Activated naive CD8-positive, alpha-beta T cell treated with anti-CD3 and anti-CD28 coated beads for 36 hours (primary cell): ENCODE data around the gene MAGI1. TPM values are rescaled to one million over a fixed set of nuclear protein-coding genes. Genes with fewer than 3 reads are reported as not detected.

Experiments used
- DNase-seq: peaks from one replicate; pipeline ENCODE4 v3.0.0; 2021
- H3K27ac Mint-ChIP-seq: one replicate; pipeline ENCODE4 v1.8.0; 2022; ENCODE audit warnings: mild to moderate bottlenecking, moderate library complexity, mixed read lengths
- H3K27me3 Mint-ChIP-seq: one replicate; pipeline ENCODE4 v1.8.0; 2022; ENCODE audit warnings: mild to moderate bottlenecking, mixed read lengths
- H3K36me3 Mint-ChIP-seq: one replicate; pipeline ENCODE4 v1.8.0; 2021; ENCODE audit warnings: mild to moderate bottlenecking, mixed read lengths
- H3K4me1 Mint-ChIP-seq: one replicate; pipeline ENCODE4 v1.8.0; 2021; ENCODE audit warnings: mixed read lengths
- H3K4me3 Mint-ChIP-seq: one replicate; pipeline ENCODE4 v1.8.0; 2022; ENCODE audit warnings: mild to moderate bottlenecking, moderate library complexity, mixed read lengths
- H3K9me3 Mint-ChIP-seq: one replicate; pipeline ENCODE4 v1.8.0; 2022; ENCODE audit warnings: mixed read lengths
- total RNA-seq, 2 experiments: library from RNA; stranded (reverse); gene quantifications; one replicate each; pipeline ENCODE4 v1.2.3, GENCODE V29; 2021

MAGI1 gene
- total RNA-seq, 2 experiments from 2014 or later: 0.12 to 0.16 TPM

- Mint-ChIP-seq H3K36me3 (no peaks in the 10 kb centered on the region), H3K4me1 (no peaks in the 10 kb centered on the region), H3K27ac (no peak overlapping the region), H3K27me3 (no peaks in the 10 kb centered on the region), H3K9me3 (peaks cover 2% of the 10 kb centered on the region), H3K4me3 (no peak overlapping the region)
- DNase-seq: no peak
Measured at GRCh38 chr3:65833761-65834505, 204.8 kb downstream of the MAGI1 start.

DNA sequence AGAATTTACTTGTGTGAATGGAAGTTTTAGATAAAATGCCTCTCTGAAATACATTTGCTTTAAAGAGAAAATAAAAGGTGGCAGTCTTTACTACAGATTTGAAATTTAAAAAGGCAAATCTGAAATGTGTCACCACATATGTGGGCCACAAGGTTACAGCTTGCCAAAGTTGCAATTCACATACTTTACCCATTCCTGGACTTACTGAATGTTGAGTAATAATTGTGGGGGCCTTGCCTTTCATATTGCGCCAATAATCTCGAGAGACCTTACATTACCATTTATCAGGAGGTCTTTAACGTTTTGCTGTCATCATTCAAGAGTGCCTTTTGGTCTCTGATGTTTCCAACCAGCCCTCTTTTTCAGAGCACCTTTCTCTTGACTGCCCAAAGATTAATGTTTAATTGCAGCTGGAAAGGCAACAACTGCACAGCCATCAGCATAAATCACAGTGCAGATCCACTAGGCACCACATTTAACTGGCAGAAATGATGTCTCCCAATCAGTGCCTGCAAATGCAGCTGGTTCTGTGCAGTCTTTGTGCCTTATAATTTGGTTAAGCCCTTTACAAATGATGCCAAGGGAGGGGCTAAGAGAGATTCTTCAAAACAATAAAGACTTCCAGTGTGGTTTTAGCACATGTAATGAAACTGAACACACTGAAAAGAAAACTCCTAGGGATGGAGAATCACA lies 206.8 kb downstream of the MAGI1 start:
- H3K27me3 Mint-ChIP-seq: no peaks in the 10 kb centered on the region
- H3K36me3 Mint-ChIP-seq: no peaks in the 10 kb centered on the region
- H3K9me3 Mint-ChIP-seq: peaks cover 2% of the 10 kb centered on the region
- H3K27ac Mint-ChIP-seq: no peak overlapping the region
- DNase-seq: no peak
- H3K4me3 Mint-ChIP-seq: no peak overlapping the region
- no peaks in the 10 kb centered on the region for H3K4me1 Mint-ChIP-seq

DNA sequence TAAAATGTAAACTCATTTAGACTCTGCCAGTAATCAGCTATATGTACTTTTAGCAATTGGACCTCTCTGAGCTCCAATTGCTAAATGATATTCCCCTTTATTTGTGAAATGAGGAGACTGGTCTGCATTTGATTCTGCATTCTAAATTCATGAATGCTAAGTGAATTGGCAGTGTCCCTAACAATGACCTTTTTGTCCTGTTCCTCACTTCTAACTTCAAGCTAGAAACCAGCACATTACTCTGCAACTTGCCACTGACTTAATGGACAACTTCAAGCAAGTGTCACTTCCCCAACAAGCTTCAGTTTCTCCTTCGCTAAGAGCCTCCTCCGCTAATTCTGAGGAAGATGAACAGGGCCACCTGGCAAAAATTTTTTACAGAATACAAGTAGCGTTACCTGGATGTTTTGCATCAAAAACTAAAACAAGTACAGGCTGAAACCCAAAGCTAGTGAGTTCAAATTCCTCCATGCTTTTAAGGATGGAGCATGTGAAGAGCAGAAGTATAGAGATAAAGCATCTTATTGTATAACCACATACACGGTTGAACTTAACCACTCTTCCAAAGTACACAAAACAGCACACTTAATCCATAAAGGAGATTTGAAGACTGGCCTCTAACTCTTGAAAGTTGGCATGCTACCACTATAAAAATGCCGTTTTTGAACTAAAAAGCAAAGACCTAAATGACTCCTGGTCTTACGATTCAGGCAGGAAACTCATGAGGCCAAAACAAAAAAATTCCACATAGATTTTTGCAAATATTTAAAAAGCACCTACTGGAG lies 207.6 kb downstream of the MAGI1 start:
- no peak overlapping the region for H3K4me3 Mint-ChIP-seq
- DNase-seq: no peak
- H3K36me3 Mint-ChIP-seq: no peaks in the 10 kb centered on the region
- peaks cover under 1% of the 10 kb centered on the region for H3K9me3 Mint-ChIP-seq
- no peaks in the 10 kb centered on the region for H3K27me3 Mint-ChIP-seq
- no peaks in the 10 kb centered on the region for H3K4me1 Mint-ChIP-seq
- H3K27ac Mint-ChIP-seq: no peak overlapping the region

GRCh38 chr3:65829228-65829627 lies 209.5 kb downstream of the MAGI1 start:
- H3K4me1 Mint-ChIP-seq: no peaks in the 10 kb centered on the region
- H3K4me3 Mint-ChIP-seq: no peak overlapping the region
- no peaks in the 10 kb centered on the region for H3K27me3 Mint-ChIP-seq
- H3K36me3 Mint-ChIP-seq: no peaks in the 10 kb centered on the region
- H3K27ac Mint-ChIP-seq: no peak overlapping the region
- no peaks in the 10 kb centered on the region for H3K9me3 Mint-ChIP-seq
- no peak for DNase-seq

DNA sequence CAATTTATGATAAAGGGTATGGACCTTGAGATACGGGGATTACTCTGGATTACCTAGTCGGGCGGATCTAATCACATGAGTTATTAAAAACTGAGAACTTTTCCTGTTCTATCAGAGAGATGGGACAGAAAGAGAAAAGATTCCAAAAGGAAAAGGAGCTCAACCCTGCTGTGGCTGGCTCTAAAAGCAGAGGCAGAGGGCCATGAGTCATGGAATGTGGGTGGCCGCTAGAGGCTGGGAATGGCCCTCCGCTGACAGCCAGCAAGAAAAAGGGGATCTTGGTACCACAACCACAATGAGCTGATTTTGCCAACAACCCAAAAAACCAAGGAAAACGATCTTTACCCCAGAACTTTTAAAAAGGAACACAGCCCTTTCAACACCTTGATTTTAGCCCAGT lies 210.0 kb downstream of the MAGI1 start:
- Mint-ChIP-seq H3K9me3 (no peaks in the 10 kb centered on the region), H3K36me3 (no peaks in the 10 kb centered on the region), H3K4me3 (no peak overlapping the region), H3K27me3 (no peaks in the 10 kb centered on the region), H3K27ac (no peak overlapping the region), H3K4me1 (no peaks in the 10 kb centered on the region)
- DNase-seq: no peak

GRCh38 chr3:65827076-65827475 lies 211.6 kb downstream of the MAGI1 start:
- no peaks in the 10 kb centered on the region for H3K27me3 Mint-ChIP-seq
- H3K27ac Mint-ChIP-seq: no peak overlapping the region
- no peaks in the 10 kb centered on the region for H3K9me3 Mint-ChIP-seq
- H3K4me1 Mint-ChIP-seq: no peaks in the 10 kb centered on the region
- DNase-seq: no peak
- no peaks in the 10 kb centered on the region for H3K36me3 Mint-ChIP-seq
- no peak overlapping the region for H3K4me3 Mint-ChIP-seq

- H3K27me3 Mint-ChIP-seq: no peaks in the 10 kb centered on the region
- H3K4me3 Mint-ChIP-seq: no peak overlapping the region
- DNase-seq: no peak
- no peaks in the 10 kb centered on the region for H3K4me1 Mint-ChIP-seq
- no peak overlapping the region for H3K27ac Mint-ChIP-seq
- H3K9me3 Mint-ChIP-seq: no peaks in the 10 kb centered on the region
- no peaks in the 10 kb centered on the region for H3K36me3 Mint-ChIP-seq
Measured at GRCh38 chr3:65824166-65824565, 214.6 kb downstream of the MAGI1 start.

DNA sequence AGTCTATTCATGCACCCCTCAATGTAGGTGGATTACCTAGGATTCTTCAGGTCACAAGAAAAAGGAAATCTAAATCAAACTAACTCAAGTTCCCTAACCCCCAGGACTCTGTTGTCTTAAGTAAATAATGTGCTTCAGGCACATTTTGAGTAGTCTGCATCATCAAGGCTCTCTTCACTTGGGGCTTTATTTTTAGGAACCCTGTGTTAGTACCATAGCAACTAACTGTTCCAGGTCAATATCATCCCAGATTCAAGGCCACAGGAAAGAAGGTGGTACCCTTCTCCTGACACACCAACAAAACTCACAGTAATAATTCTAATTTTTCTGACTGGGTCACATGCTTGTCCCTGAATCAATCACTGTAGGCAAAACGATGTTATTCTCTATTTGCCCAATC lies 218.1 kb downstream of the MAGI1 start:
- no peak for DNase-seq
- Mint-ChIP-seq H3K9me3 (no peaks in the 10 kb centered on the region), H3K27me3 (no peaks in the 10 kb centered on the region), H3K36me3 (no peaks in the 10 kb centered on the region), H3K4me3 (no peak overlapping the region), H3K27ac (no peak overlapping the region), H3K4me1 (no peaks in the 10 kb centered on the region)

DNA sequence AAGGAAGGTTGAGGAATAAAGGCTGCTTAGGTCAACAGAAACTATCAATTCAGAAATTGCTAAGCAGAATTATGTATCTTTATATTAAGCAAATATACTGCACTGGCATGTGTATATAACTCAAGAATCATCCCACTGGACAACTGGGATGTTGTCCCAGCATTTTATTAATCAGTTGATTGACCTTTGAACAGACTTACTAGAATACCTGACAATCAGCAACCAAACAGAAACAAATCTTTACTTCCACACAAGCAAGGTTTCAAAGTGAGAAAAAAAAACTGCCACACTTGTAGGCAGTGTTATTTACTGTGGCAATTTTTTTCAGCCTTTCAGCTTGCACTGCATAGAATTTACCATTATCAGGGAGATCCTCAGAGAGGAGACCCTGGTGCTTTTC lies 218.8 kb downstream of the MAGI1 start:
- no peaks in the 10 kb centered on the region for H3K27me3 Mint-ChIP-seq
- no peak overlapping the region for H3K27ac Mint-ChIP-seq
- H3K4me1 Mint-ChIP-seq: no peaks in the 10 kb centered on the region
- no peaks in the 10 kb centered on the region for H3K36me3 Mint-ChIP-seq
- no peak overlapping the region for H3K4me3 Mint-ChIP-seq
- no peaks in the 10 kb centered on the region for H3K9me3 Mint-ChIP-seq
- no peak for DNase-seq

- Mint-ChIP-seq H3K4me3 (no peak overlapping the region), H3K4me1 (no peaks in the 10 kb centered on the region), H3K27me3 (no peaks in the 10 kb centered on the region), H3K36me3 (no peaks in the 10 kb centered on the region), H3K27ac (no peak overlapping the region), H3K9me3 (no peaks in the 10 kb centered on the region)
- no peak for DNase-seq
Measured at GRCh38 chr3:65817553-65818126, 221.1 kb downstream of the MAGI1 start.

DNA sequence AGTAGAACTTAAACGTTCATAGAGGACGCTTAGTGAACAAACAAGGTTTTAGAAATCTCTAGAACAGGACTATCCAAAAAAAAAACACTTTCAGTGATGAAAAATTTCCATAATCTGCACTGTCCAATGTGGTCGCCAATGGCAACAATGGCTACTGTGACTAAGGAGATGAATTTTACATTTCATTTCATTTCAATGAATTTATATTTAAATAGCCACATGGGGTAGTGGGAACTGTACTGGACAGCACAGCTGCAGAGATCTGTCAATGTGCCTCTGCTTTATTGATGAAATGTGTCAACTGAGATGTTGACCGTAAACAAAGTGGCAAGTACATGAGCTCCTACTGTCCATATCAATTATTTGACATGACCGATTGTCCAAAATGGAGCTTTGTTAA lies 222.5 kb downstream of the MAGI1 start:
- no peaks in the 10 kb centered on the region for H3K36me3 Mint-ChIP-seq
- no peaks in the 10 kb centered on the region for H3K27me3 Mint-ChIP-seq
- H3K9me3 Mint-ChIP-seq: no peaks in the 10 kb centered on the region
- no peak for DNase-seq
- no peaks in the 10 kb centered on the region for H3K4me1 Mint-ChIP-seq
- no peak overlapping the region for H3K27ac Mint-ChIP-seq
- no peak overlapping the region for H3K4me3 Mint-ChIP-seq

DNA sequence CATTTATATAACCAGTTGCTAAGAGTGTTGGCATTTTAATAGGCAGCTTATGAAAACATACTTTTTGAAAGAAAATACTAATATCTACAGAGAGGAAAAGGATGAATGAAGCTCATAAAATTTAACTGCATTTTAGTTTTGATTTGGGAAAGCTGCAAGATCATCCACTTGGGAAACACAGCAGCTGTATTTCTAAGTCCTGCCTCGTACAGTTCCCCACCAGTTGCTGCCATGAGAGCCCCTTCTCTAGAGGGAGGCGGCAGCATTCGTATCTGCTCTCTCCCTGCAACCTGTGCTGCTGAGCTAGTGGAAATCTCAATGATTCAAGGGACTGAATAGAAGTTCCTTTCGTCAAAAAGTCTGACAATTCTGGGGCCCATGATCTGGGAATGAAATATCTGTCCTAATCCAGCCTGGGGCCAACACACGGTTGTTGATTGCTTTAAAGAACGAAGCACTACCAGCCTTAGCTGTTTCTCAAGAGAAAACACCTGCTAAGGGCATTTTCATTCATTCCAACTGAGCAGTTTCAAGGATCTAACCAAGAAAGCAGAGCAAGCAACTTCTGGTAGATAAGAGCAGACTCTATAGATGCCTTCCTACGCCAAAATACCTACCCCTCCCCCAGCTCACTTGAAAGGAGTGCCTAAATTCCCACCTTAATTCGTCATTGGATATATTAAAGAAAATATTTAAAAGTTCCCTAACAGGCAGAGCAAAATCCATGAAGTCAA lies 223.7 kb downstream of the MAGI1 start:
- no peaks in the 10 kb centered on the region for H3K9me3 Mint-ChIP-seq
- DNase-seq: no peak
- H3K36me3 Mint-ChIP-seq: no peaks in the 10 kb centered on the region
- no peak overlapping the region for H3K27ac Mint-ChIP-seq
- no peaks in the 10 kb centered on the region for H3K27me3 Mint-ChIP-seq
- no peaks in the 10 kb centered on the region for H3K4me1 Mint-ChIP-seq
- no peak overlapping the region for H3K4me3 Mint-ChIP-seq

GRCh38 chr3:65811892-65812291 lies 226.8 kb downstream of the MAGI1 start:
- Mint-ChIP-seq H3K9me3 (no peaks in the 10 kb centered on the region), H3K27me3 (no peaks in the 10 kb centered on the region), H3K4me3 (no peak overlapping the region), H3K27ac (no peak overlapping the region), H3K36me3 (no peaks in the 10 kb centered on the region), H3K4me1 (no peaks in the 10 kb centered on the region)
- DNase-seq: no peak

- no peak for DNase-seq
- no peaks in the 10 kb centered on the region for H3K9me3 Mint-ChIP-seq
- H3K27me3 Mint-ChIP-seq: no peaks in the 10 kb centered on the region
- H3K27ac Mint-ChIP-seq: no peak overlapping the region
- no peaks in the 10 kb centered on the region for H3K4me1 Mint-ChIP-seq
- H3K36me3 Mint-ChIP-seq: no peaks in the 10 kb centered on the region
- no peak overlapping the region for H3K4me3 Mint-ChIP-seq
Measured at GRCh38 chr3:65811086-65811761, 227.5 kb downstream of the MAGI1 start.
